Stomach (tissue), 9 donors: ENCODE data around the gene PHB1. TPM values are rescaled to one million over a fixed set of nuclear protein-coding genes. Genes with fewer than 3 reads are reported as not detected.
"Not testable (repeated sequence)": the region's sequence is repeated elsewhere in the genome, so short reads cannot be mapped to it uniquely, and the experiment has no call there.

Experiments
- DNase-seq, 2 donors: peaks; one replicate each; pipeline versions ENCODE4 v3.0.0 to v3.0.0-alpha.2; 2013 to 2019
- H3K27ac ChIP-seq, 5 donors: fragments of 200-600 bp in 4 of 5; sonication (generic) in 4 of 5; one replicate each; pipeline ENCODE4 v1.5.1; 2013 to 2019; ENCODE audit warnings: mild to moderate bottlenecking in 1 of 5, moderate library complexity in 1 of 5
- H3K27me3 ChIP-seq, 3 donors: fragments of 200-600 bp; sonication (generic); one replicate each; pipeline ENCODE4 v1.5.1; 2017 to 2019; ENCODE audit warnings: mixed run types in 1 of 3
- H3K36me3 ChIP-seq, 4 donors: fragments of 200-600 bp; sonication (generic); 1 replicate in 3 of 4; 2 replicates in 1 of 4; pipeline ENCODE4 v1.5.1; 2016 to 2019
- H3K4me1 ChIP-seq, 4 donors: fragments of 200-600 bp; sonication (generic); one replicate each; pipeline ENCODE4 v1.5.1; 2016 to 2019
- H3K4me3 ChIP-seq, 4 donors: fragments of 200-600 bp; sonication (generic) in 3 of 4; one replicate each; pipeline ENCODE4 v1.5.1; 2016 to 2019; ENCODE audit warnings: mild to moderate bottlenecking in 1 of 4
- H3K9me3 ChIP-seq, 4 donors: fragments of 200-600 bp; sonication (generic); one replicate each; pipeline ENCODE4 v1.5.1; 2016 to 2019
- CTCF ChIP-seq, 7 experiments: fragments of 450-650 bp in 4 of 7; fragments of 200-600 bp in 3 of 7; sonication (generic) in 3 of 7; IDR thresholded peaks; one replicate each; pipeline ENCODE4 v1.5.1; 2016 to 2019; ENCODE audit warnings: antibody characterized with exemption in 7 of 7, control low read depth in 2 of 7, mild to moderate bottlenecking in 1 of 7
- EP300 ChIP-seq: sonication (generic); formaldehyde crosslinking; IDR thresholded peaks from one replicate; pipeline ENCODE4 v1.6.1; 2017; ENCODE audit warnings: antibody characterized with exemption
- POLR2A ChIP-seq, 4 donors: fragments of 450-650 bp; IDR thresholded peaks; one replicate each; pipeline ENCODE4 v1.6.1; 2016; ENCODE audit warnings: antibody characterized with exemption in 4 of 4, control low read depth in 2 of 4, mild to moderate bottlenecking in 1 of 4, moderate library complexity in 1 of 4
- POLR2AphosphoS5 ChIP-seq, 3 donors: sonication (generic); formaldehyde crosslinking; IDR thresholded peaks; one replicate each; pipeline ENCODE4 v1.6.1; 2016; ENCODE audit warnings: antibody characterized with exemption in 3 of 3
- WGBS, 5 donors: extraction: QIAGEN DNeasy Blood & Tissue Kit in 3 of 5; methylation state at CpG; one replicate each; pipeline versions ENCODE4 v1.1.5 to v1.1.7; 2013 to 2018; 5-methylcytosine and 5-hydroxymethylcytosine counted together
- intact Hi-C: fragments of 100-400 bp; cut with DNase I; formaldehyde crosslinking; loops from one replicate; pipeline ENCODE4 v1.15.1; 2023; ENCODE audit warnings: low total_unique reads
- polyA plus RNA-seq, 3 donors: library from polyadenylated mRNA; stranded (reverse); fragments of 200-250 nt; gene quantifications; one replicate each; pipeline ENCODE4 v1.2.3, GENCODE V29; 2013
- total RNA-seq, 5 donors: library from RNA; depleted of rRNA; stranded (reverse); fragments of >200 nt; gene quantifications; one replicate each; pipeline versions ENCODE4 v1.1.0 to v1.2.3, GENCODE V29; 2014 to 2016
- donor health status: healthy with polysubstance abuse.
- donor health status: Bipolar disorder and iron deficiency.
- donor health status: healthy.

Gene PHB1
- total and polyA plus RNA-seq, 8 donors: 44.3 to 152 (median 102) TPM

- no peak overlapping the region for H3K4me3 ChIP-seq
- no peak for TF ChIP-seq EP300
- no peak for TF ChIP-seq CTCF (IDR thresholded peaks at IDR 0.05)
- no peak for TF ChIP-seq POLR2A (IDR thresholded peaks at IDR 0.05)
- TF ChIP-seq POLR2AphosphoS5 (IDR thresholded peaks at IDR 0.05): no peak
- no peaks in the 10 kb centered on the region for H3K36me3 ChIP-seq
- H3K27me3 ChIP-seq: peaks cover 0 to 13% (median 9%) of the 10 kb centered on the region in 3 donors
- no peak overlapping the region for H3K27ac ChIP-seq
- no peak for DNase-seq
- WGBS, 5 donors: 77 to 82% (median 79%) methylated on average over 8 of the region's 8 CpGs
- intact Hi-C loops: loop anchor here (5.0 kb wide), 1 partner anchor 121 kb away; no protein-coding TSS in a partner anchor
- peaks cover 0 to 6% (median 0%) of the 10 kb centered on the region in 4 donors for H3K4me1 ChIP-seq
- no peaks in the 10 kb centered on the region for H3K9me3 ChIP-seq
These were observed 17.1 kb upstream of the PHB1 start for GRCh38 chr17:49431743-49432142.

- intact Hi-C loops: no loop called here
- no peak overlapping the region for H3K27ac ChIP-seq
- H3K36me3 ChIP-seq: no peaks in the 10 kb centered on the region
- peaks cover 7 to 16% (median 12%) of the 10 kb centered on the region in 4 donors for H3K9me3 ChIP-seq
- H3K27me3 ChIP-seq: peaks cover 0 to 13% (median 12%) of the 10 kb centered on the region in 3 donors
- H3K4me1 ChIP-seq: no peaks in the 10 kb centered on the region
- TF ChIP-seq POLR2A (IDR thresholded peaks at IDR 0.05): no peak
- no peak for TF ChIP-seq EP300
- TF ChIP-seq CTCF (IDR thresholded peaks at IDR 0.05): no peak
- no peak for TF ChIP-seq POLR2AphosphoS5 (IDR thresholded peaks at IDR 0.05)
- H3K4me3 ChIP-seq: no peak overlapping the region
- no peak for DNase-seq
These were observed 10.3 kb upstream of the PHB1 start for GRCh38 chr17:49425004-49425286.

GRCh38 chr17:49424276-49425003 is 9.8 kb upstream of the PHB1 start:
- H3K4me1 ChIP-seq, H3K36me3 ChIP-seq, DNase-seq, intact Hi-C loops, H3K4me3 ChIP-seq, H3K27ac ChIP-seq: not testable (repeated sequence)
- Histone ChIP-seq H3K27me3 (peaks cover 0 to 18% (median 8%) of the 10 kb centered on the region in 3 donors), H3K9me3 (peaks cover 7 to 16% (median 12%) of the 10 kb centered on the region in 4 donors)
- 75 to 83% (median 78%) methylated on average over 15 to 16 of the region's 16 CpGs for WGBS, 5 donors

- 23 to 62% (median 50%) methylated on average over 1 of the region's 1 CpG for WGBS, 5 donors
- no peak for TF ChIP-seq CTCF (IDR thresholded peaks at IDR 0.05)
- no peak for TF ChIP-seq EP300
- TF ChIP-seq POLR2AphosphoS5 (IDR thresholded peaks at IDR 0.05): no peak
- TF ChIP-seq POLR2A (IDR thresholded peaks at IDR 0.05): no peak
- H3K9me3 ChIP-seq: peaks cover 7 to 16% (median 12%) of the 10 kb centered on the region in 4 donors
- H3K4me3 ChIP-seq: no peak overlapping the region
- no peak for DNase-seq
- H3K27ac ChIP-seq: no peak overlapping the region
- intact Hi-C loops: no loop called here
- no peaks in the 10 kb centered on the region for H3K36me3 ChIP-seq
- H3K27me3 ChIP-seq: peaks cover 0 to 11% (median 3%) of the 10 kb centered on the region in 3 donors
- H3K4me1 ChIP-seq: no peaks in the 10 kb centered on the region
These were observed 8.0 kb upstream of the PHB1 start for GRCh38 chr17:49422714-49423113.

- H3K27me3 ChIP-seq, DNase-seq, intact Hi-C loops, H3K4me3 ChIP-seq, H3K36me3 ChIP-seq, H3K27ac ChIP-seq, H3K4me1 ChIP-seq: not testable (repeated sequence)
- 84 to 91% (median 90%) methylated on average over 12 to 23 of the region's 23 CpGs for WGBS, 5 donors
- peaks cover 7 to 16% (median 12%) of the 10 kb centered on the region in 4 donors for H3K9me3 ChIP-seq
These were observed 5.1 kb upstream of the PHB1 start for GRCh38 chr17:49419761-49420160.

GRCh38 chr17:49418754-49419740 is 4.4 kb upstream of the PHB1 start:
- intact Hi-C loops, DNase-seq, H3K27me3 ChIP-seq, H3K4me3 ChIP-seq, H3K27ac ChIP-seq, H3K36me3 ChIP-seq: not testable (repeated sequence)
- H3K4me1 ChIP-seq: peaks cover 9 to 13% (median 12%) of the 10 kb centered on the region in 4 donors
- WGBS, 5 donors: 84 to 91% (median 88%) methylated on average over 25 to 32 of the region's 32 CpGs
- peaks cover 7 to 16% (median 12%) of the 10 kb centered on the region in 4 donors for H3K9me3 ChIP-seq
